Astrocyte (in vitro differentiated cells and primary cell): ENCODE data around the gene SNTB2. TPM values are rescaled to one million over a fixed set of nuclear protein-coding genes. Genes with fewer than 3 reads are reported as not detected.

ENCODE experiments used
- DNase-seq: peaks from one replicate; pipeline ENCODE4 v3.0.0-alpha.2; 2010; ENCODE audit warnings: low read depth
- FAIRE-seq: peaks from 2 replicates; lab custom pipeline; 2011; peaks lifted over from hg19 to GRCh38; lab: Jason Lieb, UNC
- H2AFZ ChIP-seq: 2 replicates; pipeline ENCODE4 v1.6.0; 2012; ENCODE audit warnings: low read depth, low read length, inconsistent platforms
- H3K27ac ChIP-seq: 2 replicates; pipeline ENCODE4 v1.5.1; 2011; ENCODE audit warnings: low read depth, low read length, inconsistent platforms
- H3K27me3 ChIP-seq: 2 replicates; pipeline ENCODE4 v1.6.0; 2011; ENCODE audit warnings: low read length, inconsistent platforms; ENCODE audit not compliant: insufficient read depth
- H3K36me3 ChIP-seq: 2 replicates; pipeline ENCODE4 v1.5.1; 2011; ENCODE audit warnings: low read length, inconsistent platforms; ENCODE audit not compliant: insufficient read depth
- H3K4me1 ChIP-seq: 2 replicates; pipeline ENCODE4 v1.5.1; 2011; ENCODE audit warnings: low read length, inconsistent platforms; ENCODE audit not compliant: insufficient read depth
- H3K4me2 ChIP-seq: 2 replicates; pipeline ENCODE4 v1.6.0; 2012; ENCODE audit warnings: low read length, inconsistent platforms
- H3K4me3 ChIP-seq: 2 replicates; pipeline ENCODE4 v1.5.1; 2011; ENCODE audit warnings: low read depth, mild to moderate bottlenecking, low read length, inconsistent platforms; ENCODE audit not compliant: insufficient read depth
- H3K79me2 ChIP-seq: 2 replicates; pipeline ENCODE4 v1.6.0; 2012; ENCODE audit warnings: mild to moderate bottlenecking, low read length, inconsistent platforms; ENCODE audit not compliant: insufficient read depth
- H3K9ac ChIP-seq: 2 replicates; pipeline ENCODE4 v1.6.0; 2012; ENCODE audit warnings: mild to moderate bottlenecking, low read length, inconsistent platforms
- H3K9me3 ChIP-seq: 2 replicates; pipeline ENCODE4 v1.5.1; 2012; ENCODE audit warnings: low read depth, mild to moderate bottlenecking, low read length, inconsistent platforms; ENCODE audit not compliant: insufficient read depth
- H4K20me1 ChIP-seq: 2 replicates; pipeline ENCODE4 v1.6.0; 2012; ENCODE audit warnings: low read length, inconsistent platforms; ENCODE audit not compliant: insufficient read depth
- H3K27ac Mint-ChIP-seq: one replicate; pipeline ENCODE4 v1.8.0; 2021; ENCODE audit warnings: mild to moderate bottlenecking, mixed read lengths; ENCODE audit not compliant: unreplicated experiment
- H3K27me3 Mint-ChIP-seq: one replicate; pipeline ENCODE4 v1.8.0; 2021; ENCODE audit warnings: low read depth, mixed read lengths; ENCODE audit not compliant: unreplicated experiment
- H3K36me3 Mint-ChIP-seq: one replicate; pipeline ENCODE4 v1.8.0; 2021; ENCODE audit warnings: low read depth, mixed read lengths; ENCODE audit not compliant: unreplicated experiment
- H3K4me1 Mint-ChIP-seq: one replicate; pipeline ENCODE4 v1.8.0; 2021; ENCODE audit warnings: low read depth, mixed read lengths; ENCODE audit not compliant: unreplicated experiment
- H3K4me3 Mint-ChIP-seq: one replicate; pipeline ENCODE4 v1.8.0; 2021; ENCODE audit warnings: mild to moderate bottlenecking, moderate library complexity, mixed read lengths; ENCODE audit not compliant: unreplicated experiment
- H3K9me3 Mint-ChIP-seq: one replicate; pipeline ENCODE4 v1.8.0; 2021; ENCODE audit warnings: mild to moderate bottlenecking, mixed read lengths; ENCODE audit not compliant: unreplicated experiment
- CTCF ChIP-seq: IDR thresholded peaks from 2 replicates; pipeline ENCODE4 v1.5.1; 2011; ENCODE audit warnings: low read depth, mild to moderate bottlenecking, inconsistent platforms, low read length, moderate library complexity; ENCODE audit not compliant: insufficient read depth
- EZH2 ChIP-seq: IDR thresholded peaks from 2 replicates; pipeline ENCODE4 v1.6.1; 2012; ENCODE audit warnings: mild to moderate bottlenecking, low read length, inconsistent platforms; ENCODE audit not compliant: insufficient read depth
- total RNA-seq: library from RNA; stranded (reverse); gene quantifications from 2 replicates; pipeline ENCODE4 v1.2.1, GENCODE V29; 2021

SNTB2 gene
- total RNA-seq, 1 donor from 2014 or later = 30.4 TPM

- Histone ChIP-seq H3K9ac (no peak overlapping the region), H3K36me3 (peaks cover 4% of the 10 kb centered on the region), H4K20me1 (no peaks in the 10 kb centered on the region), H3K9me3 (no peaks in the 10 kb centered on the region), H3K4me2 (no peak overlapping the region), H3K79me2 (peaks cover 4% of the 10 kb centered on the region), H3K27me3 (no peaks in the 10 kb centered on the region), H2AFZ (no peak overlapping the region), H3K4me1 (peaks cover 5% of the 10 kb centered on the region), H3K4me3 (no peak overlapping the region), H3K27ac (no peak overlapping the region)
- TF ChIP-seq CTCF = no peak
- no peak for TF ChIP-seq EZH2
- H3K9me3 Mint-ChIP-seq = no peaks in the 10 kb centered on the region
- H3K27me3 Mint-ChIP-seq = no peaks in the 10 kb centered on the region
- FAIRE-seq (no peak), DNase-seq (no peak)
- H3K4me3 Mint-ChIP-seq = no peak overlapping the region
- H3K36me3 Mint-ChIP-seq = peaks cover 2% of the 10 kb centered on the region
- H3K27ac Mint-ChIP-seq = no peak overlapping the region
- no peaks in the 10 kb centered on the region for H3K4me1 Mint-ChIP-seq
These were observed 83.4 kb downstream of the SNTB2 start for GRCh38 chr16:69270395-69270794.

- no peak overlapping the region for H3K9ac ChIP-seq
- FAIRE-seq = no peak
- DNase-seq = no peak
- H3K36me3 ChIP-seq = peaks cover 4% of the 10 kb centered on the region
- no peaks in the 10 kb centered on the region for H3K27me3 ChIP-seq
- Mint-ChIP-seq H3K4me3 (no peak overlapping the region), H3K4me1 (no peaks in the 10 kb centered on the region), H3K27me3 (no peaks in the 10 kb centered on the region), H3K9me3 (no peaks in the 10 kb centered on the region), H3K36me3 (peaks cover 2% of the 10 kb centered on the region), H3K27ac (no peak overlapping the region)
- H4K20me1 ChIP-seq = no peaks in the 10 kb centered on the region
- no peak overlapping the region for H3K4me2 ChIP-seq
- H2AFZ ChIP-seq = no peak overlapping the region
- H3K9me3 ChIP-seq = no peaks in the 10 kb centered on the region
- H3K4me1 ChIP-seq = peaks cover 10% of the 10 kb centered on the region
- TF ChIP-seq EZH2 (no peak), CTCF (no peak)
- H3K79me2 ChIP-seq = peaks cover 4% of the 10 kb centered on the region
- no peak overlapping the region for H3K27ac ChIP-seq
- H3K4me3 ChIP-seq = no peak overlapping the region
These were observed 83.9 kb downstream of the SNTB2 start for GRCh38 chr16:69270831-69271230.

- Mint-ChIP-seq H3K36me3 (peaks cover 2% of the 10 kb centered on the region), H3K27ac (no peak overlapping the region), H3K9me3 (no peaks in the 10 kb centered on the region), H3K4me3 (no peak overlapping the region), H3K4me1 (no peaks in the 10 kb centered on the region), H3K27me3 (no peaks in the 10 kb centered on the region)
- H3K79me2 ChIP-seq = peaks cover 7% of the 10 kb centered on the region
- no peak for FAIRE-seq
- H3K4me1 ChIP-seq = peaks cover 25% of the 10 kb centered on the region
- H3K4me3 ChIP-seq = no peak overlapping the region
- no peak overlapping the region for H3K9ac ChIP-seq
- peak overlapping the region; percentile 28 for H3K27ac ChIP-seq
- H3K9me3 ChIP-seq = no peaks in the 10 kb centered on the region
- DNase-seq = peak; percentile 69
- TF ChIP-seq EZH2 (no peak), CTCF (no peak)
- peak overlapping the region; percentile 37 for H3K4me2 ChIP-seq
- H3K27me3 ChIP-seq = no peaks in the 10 kb centered on the region
- no peaks in the 10 kb centered on the region for H4K20me1 ChIP-seq
- no peak overlapping the region for H2AFZ ChIP-seq
- H3K36me3 ChIP-seq = peaks cover 4% of the 10 kb centered on the region
These were observed 86.0 kb downstream of the SNTB2 start for GRCh38 chr16:69273009-69273408.
